GM19468 (cell line): ENCODE measurements around the gene C19orf12.

Experiments used
- ATAC-seq: cut with Tn5 transposase; IDR thresholded peaks from one replicate; pipeline ENCODE4 v1.9.1; 2021; ENCODE audit warnings: mild to moderate bottlenecking, moderate library complexity, moderate number of reproducible peaks; ENCODE audit not compliant: unreplicated experiment; ENCODE audit errors: extremely low read depth

Gene C19orf12

GRCh38 chr19:29665826-29666577, 49.1 kb downstream of the C19orf12 start:
- ATAC-seq = no peak

DNA sequence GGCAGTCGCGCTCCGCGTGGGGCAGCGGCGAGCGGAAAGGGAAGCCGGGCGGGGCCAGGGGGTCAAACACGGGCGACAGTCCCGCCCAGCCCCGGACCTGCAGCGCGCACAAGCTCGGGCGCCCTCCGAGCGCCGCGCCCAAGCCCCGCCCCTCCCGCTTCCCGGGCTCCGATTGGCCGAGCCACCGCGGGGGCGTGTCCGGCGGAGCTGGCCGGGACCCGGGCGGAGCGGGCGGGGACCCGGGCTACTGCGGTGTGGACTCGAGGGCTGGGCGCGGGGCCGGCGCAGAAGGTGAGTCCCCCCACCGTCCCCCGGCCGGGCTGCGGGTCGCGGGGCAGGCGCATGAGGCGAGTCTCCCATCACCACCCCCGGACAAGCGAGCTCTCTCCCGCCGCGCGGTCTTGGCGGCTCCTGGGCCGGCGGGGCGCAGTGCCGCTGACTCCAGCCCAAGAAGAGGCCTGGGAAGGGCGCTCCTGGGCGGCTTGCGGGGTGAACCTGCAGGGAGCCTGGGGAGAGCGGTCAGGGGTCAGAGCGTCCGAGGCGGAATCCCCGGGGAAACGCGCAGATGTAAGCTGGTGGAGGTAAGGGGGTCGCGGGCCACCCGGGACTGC, 49.7 kb downstream of the C19orf12 start, which contains the start of gene PLEKHF1:
Gene PLEKHF1 (plus strand): TSS at position 247 of the 611 bp plus-strand sequence. CDS start 8,379 bp downstream, outside the sequence.
- ATAC-seq = peak; percentile 83

DNA sequence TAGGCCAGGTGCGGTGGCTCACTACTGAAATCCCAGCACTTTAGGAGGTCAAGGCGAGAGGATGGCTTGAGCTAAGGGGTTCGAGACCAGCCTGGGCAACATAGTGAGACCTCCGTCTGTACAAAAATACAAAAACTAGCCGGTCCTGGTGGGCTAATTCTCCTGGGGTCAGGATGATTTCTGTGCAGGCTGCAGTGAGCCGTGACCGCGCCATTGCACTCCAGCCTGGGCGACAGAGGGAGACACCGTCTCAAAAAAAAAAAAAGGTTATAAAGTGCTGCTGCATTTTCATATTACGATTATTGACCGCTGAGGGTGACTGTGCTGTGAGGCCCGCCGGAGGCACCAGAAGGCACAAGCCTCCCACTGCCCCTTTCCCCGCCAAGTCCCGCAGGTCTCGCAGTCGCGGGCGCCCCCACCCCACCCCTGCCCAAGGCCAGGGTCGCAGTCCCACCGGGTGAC, 50.3 kb downstream of the C19orf12 start:
- ATAC-seq = no peak

DNA sequence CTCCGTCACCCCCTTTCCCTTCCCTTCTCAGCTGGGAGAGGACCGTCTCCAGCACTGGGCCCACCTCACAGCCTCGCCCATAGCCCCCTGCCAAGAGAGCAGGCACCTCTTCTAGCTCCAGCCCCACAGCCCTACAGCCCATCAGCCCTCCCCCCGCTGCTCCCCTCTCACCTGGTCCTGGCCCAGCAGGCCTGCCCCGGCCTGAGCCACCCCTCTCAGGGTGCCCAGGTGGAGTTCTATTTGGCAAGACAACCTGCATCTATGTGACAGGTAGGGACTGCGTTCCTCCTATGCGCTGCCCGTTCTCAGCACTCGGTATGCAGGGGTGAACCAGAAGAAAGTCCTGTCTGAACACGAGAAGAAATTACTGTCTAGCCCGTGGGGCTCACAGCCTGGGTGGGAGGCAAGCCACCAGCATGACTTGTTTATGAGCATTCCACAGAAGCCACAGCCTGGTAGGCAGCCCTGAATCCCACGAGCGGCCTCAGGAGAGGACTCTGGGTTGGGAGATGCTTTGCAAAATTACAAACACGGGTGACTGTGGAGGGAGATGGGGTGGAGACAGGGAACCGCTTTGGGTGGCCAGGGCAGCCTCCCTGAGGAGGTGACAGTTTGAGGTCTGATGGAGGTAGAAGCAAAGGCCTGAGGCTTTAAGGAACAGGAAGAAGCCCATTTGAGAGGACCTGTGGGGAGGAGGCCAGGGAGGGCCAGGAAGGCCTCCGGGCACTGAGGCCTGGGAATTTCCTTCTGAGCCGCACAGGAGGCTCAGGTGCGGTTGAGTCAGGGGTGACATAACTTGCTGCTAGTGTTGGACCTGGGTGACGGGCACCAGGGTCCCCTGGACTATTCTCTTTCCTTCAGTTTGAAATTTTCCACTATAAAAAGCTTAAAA, 51.0 kb downstream of the C19orf12 start:
- ATAC-seq = no peak

DNA sequence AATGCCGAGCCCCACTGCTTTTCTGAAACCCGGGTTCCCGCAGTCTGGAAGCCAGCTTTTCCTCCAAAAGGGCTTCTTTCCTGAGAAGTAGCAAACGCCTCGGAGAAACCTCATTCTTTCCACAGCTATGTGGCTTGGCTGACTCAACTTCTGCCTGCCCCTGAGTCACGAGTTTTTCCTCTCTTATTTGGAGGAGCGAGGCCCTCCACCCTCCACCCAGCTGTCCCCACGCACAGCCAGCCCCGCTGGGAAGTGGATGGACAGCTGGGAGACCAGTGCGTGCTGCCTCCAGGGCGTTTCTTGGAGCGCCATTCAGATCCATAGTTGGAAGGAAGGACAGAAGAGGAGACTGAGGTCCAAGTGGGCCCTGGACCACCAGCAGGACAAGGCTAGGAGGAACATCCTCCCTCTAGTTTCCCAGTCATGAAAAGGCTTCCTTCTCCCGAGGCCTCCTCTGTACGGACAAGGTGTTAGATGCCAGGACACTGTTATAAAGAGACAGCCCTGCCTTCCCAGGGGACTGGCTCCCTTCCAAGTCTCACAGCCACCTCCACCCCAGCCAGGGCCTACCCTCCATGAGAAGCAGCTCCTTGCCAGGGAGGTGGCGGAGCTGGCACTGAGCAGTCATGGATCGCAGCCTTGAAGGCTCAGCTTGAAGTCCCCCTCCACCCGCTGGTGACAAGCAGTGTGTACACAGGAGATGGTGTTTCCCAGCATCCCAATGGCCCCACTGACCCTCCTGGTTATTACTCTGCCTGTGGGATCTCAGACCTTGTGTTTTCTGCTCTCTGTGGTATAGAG, 52.3 kb downstream of the C19orf12 start:
- no peak for ATAC-seq

DNA sequence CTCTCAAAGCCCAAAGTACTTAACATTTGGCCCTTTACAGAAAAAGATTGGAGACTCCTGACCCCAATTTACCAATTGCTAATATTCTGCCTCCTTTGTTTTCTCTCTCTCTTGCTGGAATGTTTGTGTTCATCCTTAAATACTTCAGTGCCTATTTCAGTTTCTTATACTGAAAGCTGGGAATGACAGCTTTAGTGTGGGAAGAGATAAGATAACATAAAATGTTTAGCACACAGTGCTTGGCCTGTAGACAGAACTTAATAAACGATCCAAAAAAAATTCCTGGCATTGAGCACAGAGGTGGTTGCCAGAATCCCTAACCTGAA, 52.8 kb downstream of the C19orf12 start:
- ATAC-seq = no peak

- no peak for ATAC-seq
Observed at GRCh38 chr19:29660835-29661234, 54.2 kb downstream of the C19orf12 start.

- no peak for ATAC-seq
Observed at GRCh38 chr19:29658221-29658991, 56.7 kb downstream of the C19orf12 start.

GRCh38 chr19:29655648-29656335, 59.3 kb downstream of the C19orf12 start:
- no peak for ATAC-seq

DNA sequence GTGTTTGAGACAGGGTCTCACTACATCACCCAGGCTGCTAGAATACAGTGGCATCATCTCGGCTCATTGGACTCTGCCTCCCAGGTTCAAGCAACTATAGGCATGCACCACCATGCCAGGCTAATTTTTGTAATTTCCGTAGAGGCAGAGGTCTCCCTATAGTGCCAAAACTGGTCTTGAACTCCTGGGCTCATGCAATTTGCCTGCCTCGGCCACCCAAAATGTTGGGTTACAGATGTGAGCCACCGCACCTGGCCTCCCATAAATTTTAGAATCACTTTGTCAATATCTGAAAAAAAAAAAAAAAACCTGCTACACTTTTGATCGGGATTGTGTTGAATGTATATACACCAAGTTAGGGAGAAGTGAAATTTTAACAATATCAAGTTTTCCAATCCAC, 61.7 kb downstream of the C19orf12 start:
- no peak for ATAC-seq

- no peak for ATAC-seq
Observed at GRCh38 chr19:29651622-29652394, 63.3 kb downstream of the C19orf12 start.

DNA sequence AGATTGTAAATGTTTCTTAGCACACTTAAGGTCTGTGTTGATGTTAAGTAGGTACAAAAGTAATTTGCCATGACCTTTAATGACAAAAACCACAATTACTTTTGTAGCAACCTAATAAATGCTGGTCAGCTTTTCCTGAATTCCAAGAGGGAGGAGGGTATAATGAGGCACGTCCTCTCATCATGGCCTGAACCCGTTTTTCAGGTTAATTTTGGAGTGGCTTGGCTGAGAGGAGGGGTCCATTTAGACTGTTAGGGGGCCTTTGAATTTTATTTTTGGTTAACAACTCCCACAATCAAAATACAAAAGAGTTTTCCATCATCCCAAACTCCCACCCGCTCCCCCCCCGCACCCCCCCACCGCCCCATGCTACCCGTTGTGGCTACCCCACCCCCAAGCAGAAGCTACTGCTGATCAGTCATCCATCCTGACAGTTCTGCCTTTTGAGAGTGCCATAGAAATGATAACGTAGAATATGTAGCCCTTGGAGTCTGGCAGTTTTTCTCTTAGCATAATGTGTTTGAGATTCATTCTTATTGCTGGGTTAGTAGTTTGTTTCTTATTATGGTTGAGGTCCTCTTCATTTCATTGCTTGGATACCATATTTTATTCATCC, 64.2 kb downstream of the C19orf12 start:
- no peak for ATAC-seq
